ENCODE data around the gene GATAD2A.

GATAD2A gene

DNA sequence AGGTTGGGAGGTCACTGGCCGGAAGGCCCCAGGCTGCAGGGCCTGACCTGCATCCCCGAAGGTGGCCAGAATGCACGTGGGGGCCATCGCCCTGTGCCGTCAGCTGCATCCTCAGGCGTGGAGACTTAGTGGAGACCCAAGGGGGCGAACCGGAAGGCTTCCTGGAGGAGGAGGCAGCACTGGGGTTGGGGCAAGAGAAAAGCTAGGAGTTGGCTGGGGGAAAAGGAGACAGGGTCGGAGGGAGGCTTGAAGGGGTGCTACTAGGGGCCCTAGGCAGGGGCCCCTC is 121.8 kb downstream of the GATAD2A start:
- Histone ChIP-seq H3K9ac (peak overlapping the region; percentile 75), H3K9me3 (no peaks in the 10 kb centered on the region), H3K4me2 (peak overlapping the region; percentile 89), H3K4me3 (peak overlapping the region; percentile 39; the same call in 1 of the 2 replicates), H3K4me1 (peaks cover 83% of the 10 kb centered on the region), H4K20me1 (peaks cover 39% of the 10 kb centered on the region), H3K27ac (peak overlapping the region; percentile 85), H3K36me3 (peaks cover 57% of the 10 kb centered on the region), H3K27me3 (no peaks in the 10 kb centered on the region)
- no peak for TF ChIP-seq Cebpa-rat (IDR thresholded peaks at IDR 0.05)

DNA sequence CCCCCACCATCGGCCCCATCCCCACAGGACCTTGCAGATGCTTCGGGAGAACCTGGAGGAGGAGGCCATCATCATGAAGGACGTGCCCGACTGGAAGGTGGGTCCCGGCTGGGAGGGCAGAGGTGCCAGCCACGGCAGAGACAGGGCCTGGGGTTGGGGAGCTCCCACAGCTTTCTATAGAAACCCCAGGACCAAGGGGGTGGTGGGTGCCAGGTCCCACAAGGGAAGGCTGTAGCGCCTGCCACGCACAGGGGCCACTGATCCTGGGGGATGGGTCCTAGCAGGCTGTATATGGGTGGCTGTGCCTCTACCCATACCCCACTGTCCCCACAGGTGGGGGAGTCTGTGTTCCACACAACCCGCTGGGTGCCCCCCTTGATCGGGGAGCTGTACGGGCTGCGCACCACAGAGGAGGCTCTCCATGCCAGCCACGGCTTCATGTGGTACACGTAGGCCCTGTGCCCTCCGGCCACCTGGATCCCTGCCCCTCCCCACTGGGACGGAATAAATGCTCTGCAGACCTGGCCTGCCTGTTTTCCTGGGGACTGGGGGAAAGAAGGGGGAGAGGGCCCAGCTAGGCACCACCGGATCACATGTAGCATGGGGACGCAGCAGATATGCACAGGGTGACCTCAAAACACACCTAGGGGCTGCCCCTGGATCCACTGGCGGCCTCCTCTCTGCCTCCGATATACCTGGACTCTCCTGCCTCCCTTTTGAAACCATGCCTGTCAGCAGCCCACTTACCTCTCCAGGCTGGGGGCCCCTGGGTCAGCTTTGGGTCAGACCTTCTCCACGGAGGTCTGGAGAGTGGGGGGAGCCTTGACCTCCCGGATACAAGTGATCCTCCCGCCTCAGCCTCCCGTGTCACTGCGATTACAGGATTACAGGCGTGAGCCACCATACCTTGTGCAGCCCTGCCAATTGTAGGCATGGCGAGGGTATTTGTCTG is 122.5 kb downstream of the GATAD2A start:
- Histone ChIP-seq H3K4me3 (peak overlapping the region; percentile 39; the same call in 1 of the 2 replicates), H3K9me3 (no peaks in the 10 kb centered on the region), H3K27ac (peak overlapping the region; percentile 85), H3K27me3 (no peaks in the 10 kb centered on the region), H3K36me3 (peaks cover 53% of the 10 kb centered on the region), H4K20me1 (peaks cover 33% of the 10 kb centered on the region), H3K4me1 (peaks cover 83% of the 10 kb centered on the region), H3K4me2 (peak overlapping the region; percentile 89), H3K9ac (peak overlapping the region; percentile 75; the same call in 1 of the 2 replicates)
- TF ChIP-seq Cebpa-rat (IDR thresholded peaks at IDR 0.05): no peak

DNA sequence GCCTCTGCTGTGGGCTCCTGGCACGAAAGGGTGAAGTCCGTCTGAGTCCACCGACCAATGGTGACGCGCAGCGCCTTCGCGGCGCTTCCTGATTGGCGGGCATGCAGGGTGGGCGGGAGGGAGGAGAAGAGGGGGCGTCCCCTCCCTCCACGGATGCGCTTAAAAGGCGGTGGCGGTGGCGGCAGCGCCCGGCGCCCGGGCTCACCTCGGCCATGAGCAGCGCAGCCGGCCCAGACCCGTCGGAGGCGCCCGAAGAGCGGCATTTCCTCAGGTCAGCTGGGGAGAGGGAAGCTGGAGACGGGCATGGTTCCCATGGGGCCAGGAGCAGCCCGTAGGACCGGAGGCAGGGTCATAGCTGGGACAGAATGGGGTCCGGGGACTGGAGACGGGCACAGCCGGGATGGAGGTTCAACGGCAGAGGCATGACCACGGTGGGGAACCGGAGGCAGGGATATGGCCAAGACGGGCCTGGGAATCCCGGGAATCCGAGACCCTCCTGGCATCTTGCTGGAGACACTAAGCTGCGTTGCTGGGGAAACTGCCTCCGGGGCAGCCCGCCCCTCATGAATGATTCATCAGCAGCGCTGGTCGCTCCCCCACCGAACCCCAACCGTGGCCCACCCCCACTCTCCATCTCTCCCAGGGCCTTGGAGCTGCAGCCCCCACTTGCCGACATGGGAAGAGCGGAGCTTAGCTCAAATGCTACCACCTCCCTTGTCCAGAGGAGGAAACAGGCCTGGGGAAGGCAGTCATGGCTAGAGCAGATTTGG is 123.4 kb downstream of the GATAD2A start, which contains the start of gene YJEFN3:
TSS of gene YJEFN3 (plus strand) at position 191 of the 770 bp plus-strand sequence. CDS start at position 213, 22 bp downstream.
- Histone ChIP-seq H4K20me1 (peaks cover 23% of the 10 kb centered on the region), H3K9me3 (no peaks in the 10 kb centered on the region), H3K4me2 (peak within 1 kb of the TSS; percentile 89), H3K4me1 (peaks cover 83% of the 10 kb centered on the region), H3K4me3 (peak within 1 kb of the TSS; percentile 39; the same call in 1 of the 2 replicates), H3K36me3 (peaks cover 46% of the 10 kb centered on the region), H3K9ac (peak within 1 kb of the TSS; percentile 75; the same call in 1 of the 2 replicates), H3K27me3 (no peaks in the 10 kb centered on the region), H3K27ac (peak within 1 kb of the TSS; percentile 85)
- no peak for TF ChIP-seq Cebpa-rat (IDR thresholded peaks at IDR 0.05)

DNA sequence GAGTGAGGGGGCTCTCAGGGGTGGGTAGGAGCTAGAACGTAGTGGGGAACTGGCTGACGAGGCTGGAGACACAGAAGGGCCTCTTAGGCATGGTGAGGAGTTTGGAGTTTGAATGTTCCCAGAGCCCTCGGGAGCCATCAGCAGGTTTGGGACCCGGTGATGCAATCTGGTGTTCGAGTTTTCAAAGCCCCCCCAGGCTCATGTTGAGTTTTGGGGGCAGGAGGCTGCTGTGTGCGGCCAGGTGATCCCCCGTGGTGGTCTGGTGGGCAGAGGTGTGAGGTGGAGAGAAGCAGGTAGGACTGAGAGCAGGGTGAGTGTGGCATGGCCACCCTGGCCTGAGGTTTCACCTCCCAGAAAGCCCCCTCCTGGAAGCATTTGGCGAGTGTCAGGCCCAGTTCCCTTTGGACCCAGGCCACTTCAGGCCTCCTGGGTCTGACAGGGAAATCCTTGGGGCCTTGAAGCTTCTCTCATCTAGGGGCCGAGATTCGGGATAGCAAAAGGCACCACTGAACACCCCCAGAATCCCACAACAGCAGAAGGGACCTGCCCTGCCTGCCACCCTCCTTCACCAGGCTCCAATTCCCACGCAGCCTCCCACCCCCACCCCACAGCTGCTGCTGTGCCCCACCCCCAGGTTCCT is 124.4 kb downstream of the GATAD2A start:
- H3K4me2 ChIP-seq: peak overlapping the region; percentile 32; the same call in 1 of the 2 replicates
- H3K4me3 ChIP-seq: no peak overlapping the region
- H3K9me3 ChIP-seq: no peaks in the 10 kb centered on the region
- peak overlapping the region; percentile 55; the same call in 1 of the 2 replicates for H3K27ac ChIP-seq
- no peak overlapping the region for H3K9ac ChIP-seq
- no peak for TF ChIP-seq Cebpa-rat (IDR thresholded peaks at IDR 0.05)
- H3K36me3 ChIP-seq: peaks cover 43% of the 10 kb centered on the region
- peaks cover 77% of the 10 kb centered on the region for H3K4me1 ChIP-seq
- peaks cover 13% of the 10 kb centered on the region for H4K20me1 ChIP-seq
- no peaks in the 10 kb centered on the region for H3K27me3 ChIP-seq

DNA sequence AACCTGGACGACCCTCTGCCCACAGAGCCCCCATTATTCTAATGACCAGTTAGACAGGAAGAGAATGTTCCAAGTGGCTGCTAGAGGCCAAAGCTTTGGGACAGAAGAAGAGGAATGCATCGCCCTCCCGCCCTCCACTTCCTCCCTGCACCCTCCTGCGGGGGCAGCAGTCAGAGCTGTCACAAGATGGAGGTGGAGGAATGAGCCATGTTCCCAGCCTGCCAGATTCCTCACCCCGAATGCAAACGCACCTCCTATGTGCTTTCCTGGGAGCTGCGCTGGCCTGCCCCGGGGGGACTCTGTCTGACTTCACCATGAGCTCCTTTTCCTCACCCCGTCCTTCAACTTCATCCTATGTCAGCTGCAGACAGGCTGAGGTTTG is 124.9 kb downstream of the GATAD2A start:
- no peak overlapping the region for H3K27ac ChIP-seq
- H3K9ac ChIP-seq: no peak overlapping the region
- peaks cover 48% of the 10 kb centered on the region for H3K36me3 ChIP-seq
- peaks cover 72% of the 10 kb centered on the region for H3K4me1 ChIP-seq
- H4K20me1 ChIP-seq: peaks cover 8% of the 10 kb centered on the region
- H3K9me3 ChIP-seq: no peaks in the 10 kb centered on the region
- TF ChIP-seq Cebpa-rat (IDR thresholded peaks at IDR 0.05): no peak
- no peak overlapping the region; the same call in 1 of the 2 replicates for H3K4me2 ChIP-seq
- no peak overlapping the region for H3K4me3 ChIP-seq
- H3K27me3 ChIP-seq: no peaks in the 10 kb centered on the region

DNA sequence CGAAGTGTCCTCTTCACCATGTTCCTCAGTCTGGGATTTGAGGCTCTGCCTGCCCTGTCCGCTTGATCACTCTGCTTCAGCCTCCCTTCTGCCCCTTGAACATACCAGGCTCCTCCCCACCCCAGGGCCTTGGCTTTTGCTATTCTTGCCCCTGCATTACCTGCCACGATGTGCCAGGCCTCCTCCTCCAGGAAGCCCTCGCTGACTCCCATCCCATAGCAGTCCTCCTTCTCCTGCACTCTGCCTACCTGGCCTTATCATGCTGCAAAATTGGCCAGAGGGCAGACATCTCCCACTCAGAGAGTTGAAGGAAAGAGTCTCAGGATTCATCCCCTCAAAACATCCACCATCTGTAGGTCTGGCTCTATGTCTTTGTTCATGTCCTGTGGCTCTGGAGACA is 125.4 kb downstream of the GATAD2A start:
- Histone ChIP-seq H3K27me3 (no peaks in the 10 kb centered on the region), H3K4me3 (no peak overlapping the region), H4K20me1 (peaks cover 4% of the 10 kb centered on the region; the same call in 1 of the 2 replicates), H3K4me1 (peaks cover 67% of the 10 kb centered on the region), H3K27ac (no peak overlapping the region), H3K9me3 (no peaks in the 10 kb centered on the region), H3K36me3 (peaks cover 48% of the 10 kb centered on the region), H3K9ac (no peak overlapping the region), H3K4me2 (no peak overlapping the region)
- no peak for TF ChIP-seq Cebpa-rat (IDR thresholded peaks at IDR 0.05)

DNA sequence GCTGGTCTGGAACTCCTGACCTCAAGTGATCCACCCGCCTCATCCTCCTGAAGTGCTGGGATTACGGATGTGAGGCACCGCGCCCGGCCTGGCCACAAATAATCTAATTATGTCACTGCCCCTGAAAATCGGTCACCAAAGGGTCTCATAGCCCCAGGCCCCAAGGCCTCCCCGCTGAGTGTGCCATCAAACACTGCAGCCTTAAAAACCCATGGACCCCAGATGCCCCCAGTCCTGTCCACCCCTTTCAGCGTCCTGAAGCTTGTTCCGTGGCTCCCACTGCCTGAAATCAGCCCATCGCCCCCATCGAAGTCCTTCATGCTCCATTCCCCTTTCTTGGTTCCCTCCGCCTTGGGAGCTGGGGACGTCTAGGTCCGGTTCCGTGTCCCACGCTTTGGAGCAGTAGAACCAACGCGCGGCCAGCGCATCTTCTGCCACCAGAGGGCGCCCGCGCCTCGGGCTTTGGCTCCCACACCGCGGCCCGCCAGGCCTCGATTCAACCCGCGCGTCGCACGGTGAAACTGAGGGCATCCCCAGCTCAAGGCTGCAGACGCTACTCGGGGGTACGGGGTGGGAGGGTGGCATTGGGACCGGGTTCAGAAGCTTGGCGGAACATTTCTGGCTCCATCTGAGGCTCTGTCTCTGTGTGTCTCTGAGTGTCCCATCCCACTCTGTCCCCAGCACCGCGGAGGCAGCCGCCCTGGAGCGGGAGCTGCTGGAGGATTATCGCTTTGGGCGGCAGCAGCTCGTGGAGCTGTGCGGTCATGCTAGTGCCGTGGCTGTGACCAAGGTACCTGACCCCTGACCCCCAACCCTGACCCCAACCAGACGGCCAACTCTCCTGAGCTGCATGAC is 126.7 kb downstream of the GATAD2A start:
- Histone ChIP-seq H3K27me3 (peaks cover 5% of the 10 kb centered on the region), H3K9me3 (no peaks in the 10 kb centered on the region), H3K4me1 (peaks cover 54% of the 10 kb centered on the region), H3K36me3 (peaks cover 48% of the 10 kb centered on the region), H3K4me2 (peak overlapping the region; percentile 68), H3K9ac (0 out of 2 replicates have a peak overlapping the region, but pooled peaks have one; percentile 38), H3K4me3 (no peak overlapping the region), H3K27ac (0 out of 2 replicates have a peak overlapping the region, but pooled peaks have one; percentile 22), H4K20me1 (no peaks in the 10 kb centered on the region)
- no peak for TF ChIP-seq Cebpa-rat (IDR thresholded peaks at IDR 0.05)

DNA sequence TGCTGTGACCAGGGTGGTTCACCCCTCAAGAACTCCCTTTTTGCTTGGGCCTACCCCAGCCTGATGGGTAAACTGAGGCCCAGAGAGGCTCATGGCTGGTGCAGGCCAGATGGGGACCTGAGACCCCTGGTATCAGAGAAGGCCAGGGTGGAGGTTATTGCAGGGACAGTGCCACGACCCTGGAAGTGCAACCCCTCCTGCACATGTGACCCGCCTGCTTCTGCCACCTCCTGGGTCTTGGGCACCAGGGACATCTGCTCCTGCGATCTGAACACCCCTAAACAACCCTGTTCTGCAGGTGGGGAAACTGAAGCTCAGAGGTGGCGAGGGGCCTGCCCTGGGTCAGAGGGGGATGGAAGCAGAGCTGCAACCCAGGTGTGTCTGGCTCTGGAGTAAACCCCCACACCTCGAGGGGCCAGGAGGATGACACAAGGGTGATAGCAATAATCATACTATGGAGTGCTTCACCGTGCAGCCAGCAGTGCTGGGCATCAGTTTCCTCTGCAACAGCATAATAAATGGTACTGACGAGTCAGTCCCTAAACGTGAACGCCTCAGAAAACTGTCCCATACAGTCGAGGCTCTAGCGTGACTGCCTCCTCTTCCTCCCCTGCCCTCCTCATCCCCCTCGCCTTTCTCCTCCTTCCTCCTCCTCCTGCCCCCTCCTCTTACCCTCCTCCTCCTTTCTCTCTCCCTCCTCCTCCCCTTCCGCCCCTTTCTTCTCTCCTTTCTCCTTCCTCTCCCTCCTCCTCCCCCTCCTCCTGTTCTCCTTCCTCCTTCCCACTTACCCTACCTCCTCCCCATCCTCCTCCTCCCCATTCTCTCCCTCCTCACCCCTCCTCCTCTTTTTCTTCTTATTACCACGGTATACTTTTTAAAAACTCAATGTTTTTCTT is 127.6 kb downstream of the GATAD2A start:
- Histone ChIP-seq H3K4me1 (peaks cover 48% of the 10 kb centered on the region), H4K20me1 (no peaks in the 10 kb centered on the region), H3K27ac (no peak overlapping the region), H3K27me3 (peaks cover 14% of the 10 kb centered on the region), H3K36me3 (peaks cover 40% of the 10 kb centered on the region), H3K9me3 (no peaks in the 10 kb centered on the region), H3K4me2 (peak overlapping the region; percentile 68), H3K4me3 (no peak overlapping the region), H3K9ac (0 out of 2 replicates have a peak overlapping the region, but pooled peaks have one; percentile 38)
- TF ChIP-seq Cebpa-rat (IDR thresholded peaks at IDR 0.05): no peak
